Measurements from ENCODE around the gene LMF1.

Gene LMF1

DNA sequence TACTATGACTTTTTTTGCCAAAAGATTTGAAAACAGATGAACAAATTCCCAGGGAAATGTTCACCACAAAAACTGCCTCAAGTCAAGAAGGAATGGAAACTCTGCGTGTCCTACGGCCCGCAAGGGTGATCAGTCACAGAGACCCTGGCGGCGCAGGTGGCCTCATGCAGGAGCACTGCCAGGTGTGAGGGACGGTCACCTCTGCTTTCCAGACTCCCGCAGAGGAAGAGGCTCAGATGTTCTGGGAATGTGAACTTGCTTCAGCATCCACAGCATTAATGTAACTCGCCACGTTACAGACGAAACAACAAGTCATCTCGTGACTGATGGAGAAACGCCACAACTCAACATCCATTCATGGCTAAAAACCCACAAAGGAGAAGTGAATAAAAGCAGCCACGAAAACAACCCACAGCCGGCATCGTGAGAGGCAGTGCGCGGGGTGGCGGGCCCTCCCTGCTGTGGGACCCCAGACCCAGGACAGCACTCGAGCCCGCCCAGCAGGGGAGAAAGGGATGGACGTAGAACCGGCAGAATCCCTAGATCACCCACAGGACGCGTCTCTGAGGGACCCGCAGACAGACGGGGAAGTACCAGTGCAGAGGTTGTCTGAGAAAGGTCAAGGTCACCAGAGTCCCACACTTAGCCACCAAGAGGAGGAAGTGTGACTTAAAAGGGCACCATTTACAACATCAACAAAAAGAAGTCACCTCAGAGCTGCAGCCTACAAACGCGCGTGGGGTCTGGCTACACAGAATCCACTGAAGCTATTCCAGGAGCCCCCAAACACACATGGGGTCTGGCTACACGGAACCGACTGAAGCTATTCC, 93.3 kb downstream of the LMF1 start:
- TF ChIP-seq, protein P1, sequence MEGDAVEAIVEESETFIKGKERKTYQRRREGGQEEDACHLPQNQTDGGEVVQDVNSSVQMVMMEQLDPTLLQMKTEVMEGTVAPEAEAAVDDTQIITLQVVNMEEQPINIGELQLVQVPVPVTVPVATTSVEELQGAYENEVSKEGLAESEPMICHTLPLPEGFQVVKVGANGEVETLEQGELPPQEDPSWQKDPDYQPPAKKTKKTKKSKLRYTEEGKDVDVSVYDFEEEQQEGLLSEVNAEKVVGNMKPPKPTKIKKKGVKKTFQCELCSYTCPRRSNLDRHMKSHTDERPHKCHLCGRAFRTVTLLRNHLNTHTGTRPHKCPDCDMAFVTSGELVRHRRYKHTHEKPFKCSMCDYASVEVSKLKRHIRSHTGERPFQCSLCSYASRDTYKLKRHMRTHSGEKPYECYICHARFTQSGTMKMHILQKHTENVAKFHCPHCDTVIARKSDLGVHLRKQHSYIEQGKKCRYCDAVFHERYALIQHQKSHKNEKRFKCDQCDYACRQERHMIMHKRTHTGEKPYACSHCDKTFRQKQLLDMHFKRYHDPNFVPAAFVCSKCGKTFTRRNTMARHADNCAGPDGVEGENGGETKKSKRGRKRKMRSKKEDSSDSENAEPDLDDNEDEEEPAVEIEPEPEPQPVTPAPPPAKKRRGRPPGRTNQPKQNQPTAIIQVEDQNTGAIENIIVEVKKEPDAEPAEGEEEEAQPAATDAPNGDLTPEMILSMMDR (IDR thresholded peaks at IDR 0.05; ENCODE audit: low read depth, low read length) = no peak
- no peak overlapping the region for H3K4me3 ChIP-seq (replicated peaks in 1 of 2; ENCODE audit: low read depth in 2 of 2, low read length in 2 of 2)
- no peak for DNase-seq (ENCODE audit: low read depth in 2 of 2)

DNA sequence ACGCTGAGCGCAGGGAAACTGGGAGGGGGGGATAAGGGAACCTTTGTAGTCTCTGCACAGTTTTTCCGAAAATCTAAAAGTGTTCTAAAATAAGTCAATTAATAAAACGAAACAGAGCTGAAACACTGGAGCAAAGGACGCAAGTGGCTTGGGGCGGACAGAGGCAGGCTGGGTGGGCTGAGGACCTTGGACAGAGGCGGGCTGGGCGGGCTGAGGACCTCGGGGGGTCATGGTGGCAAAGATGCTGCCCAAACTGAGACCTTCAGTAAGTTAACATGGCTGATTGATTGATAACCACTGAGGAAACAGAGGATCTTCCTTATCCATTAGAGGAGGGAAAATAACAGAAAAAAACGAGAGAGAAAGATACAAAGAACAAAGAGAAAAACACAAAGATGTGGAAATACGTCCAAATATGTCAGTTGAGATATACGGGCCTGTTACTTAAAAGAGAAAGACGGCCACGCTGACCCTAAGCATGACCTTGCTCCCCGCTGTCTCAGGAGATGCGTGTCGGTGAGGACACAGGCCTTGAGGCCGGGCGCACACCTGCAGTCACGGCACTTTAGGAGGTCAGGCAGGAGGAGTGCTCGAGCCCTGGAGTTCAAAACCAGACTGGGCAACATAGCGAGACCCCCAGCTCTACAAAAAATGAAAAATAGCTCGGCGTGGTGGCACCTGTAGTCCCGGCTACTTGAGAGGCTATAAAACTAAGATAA, 94.1 kb downstream of the LMF1 start:
- TF ChIP-seq, protein P1 (IDR thresholded peaks at IDR 0.05; ENCODE audit: low read depth, low read length) = no peak
- no peak for DNase-seq (ENCODE audit: low read depth in 2 of 2)
- no peak overlapping the region for H3K4me3 ChIP-seq (replicated peaks in 1 of 2; ENCODE audit: low read depth in 2 of 2, low read length in 2 of 2)

DNA sequence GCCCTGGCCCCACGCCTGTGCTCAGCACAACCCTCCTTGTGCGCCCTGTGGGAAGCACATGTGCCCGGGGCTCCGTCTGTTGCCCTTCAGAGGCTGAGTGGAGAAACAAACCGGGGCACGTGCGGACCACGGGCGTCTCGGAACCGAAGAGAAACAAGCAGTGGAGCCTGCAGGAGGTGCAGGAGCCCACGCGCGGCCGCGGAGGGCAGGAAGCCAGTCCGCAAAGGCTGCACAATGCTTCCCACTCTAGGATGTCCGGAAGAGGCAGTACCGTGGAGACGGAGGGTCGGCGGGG, 94.8 kb downstream of the LMF1 start:
- DNase-seq (ENCODE audit: low read depth in 2 of 2) = no peak
- TF ChIP-seq, protein P1 (IDR thresholded peaks at IDR 0.05; ENCODE audit: low read depth, low read length) = no peak
- H3K4me3 ChIP-seq (replicated peaks in 1 of 2; ENCODE audit: low read depth in 2 of 2, low read length in 2 of 2) = no peak overlapping the region

DNA sequence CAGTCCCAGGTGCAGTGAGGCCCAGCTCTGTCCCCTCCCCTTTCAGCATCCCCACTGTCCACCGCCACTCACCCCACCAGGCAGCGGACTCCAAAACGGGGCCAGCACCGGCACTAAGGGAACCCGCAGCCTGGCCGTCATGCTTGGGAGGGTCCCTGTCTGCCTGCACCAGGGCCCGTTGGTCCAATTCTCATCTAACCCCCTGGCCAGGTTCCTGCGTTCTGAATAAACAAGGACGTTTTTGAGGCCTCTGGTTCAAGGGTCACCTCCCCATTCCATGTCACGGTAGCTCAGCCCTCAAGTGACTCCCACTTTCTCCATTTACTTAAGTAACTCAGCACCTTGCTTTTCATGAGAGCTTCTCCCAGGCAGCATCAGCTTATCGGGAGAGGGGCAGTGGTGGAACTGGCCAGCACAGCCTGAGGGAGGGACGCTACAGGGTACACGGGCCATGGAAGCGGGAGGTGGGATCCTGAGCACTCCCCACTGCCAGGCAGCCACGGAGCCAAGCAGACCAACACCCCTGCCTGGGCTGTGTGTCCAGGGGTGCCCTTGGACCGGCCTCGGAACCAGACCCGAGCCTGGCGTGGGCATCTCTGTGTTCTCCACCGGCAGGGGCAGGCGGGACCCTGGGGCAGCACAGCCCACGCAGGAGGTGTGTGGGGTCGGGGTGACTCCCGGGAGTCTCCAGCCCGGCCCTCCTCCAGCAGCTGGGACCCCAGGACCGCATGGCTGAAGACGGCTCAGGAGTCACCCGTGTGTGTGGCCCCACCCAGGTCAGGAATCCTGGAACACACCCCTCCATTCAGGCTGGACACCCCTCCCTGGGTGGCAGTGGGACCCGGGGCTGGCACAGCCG, 95.4 kb downstream of the LMF1 start:
- TF ChIP-seq, protein P1 (IDR thresholded peaks at IDR 0.05; ENCODE audit: low read depth, low read length) = no peak
- no peak overlapping the region for H3K4me3 ChIP-seq (replicated peaks in 1 of 2; ENCODE audit: low read depth in 2 of 2, low read length in 2 of 2)
- no peak for DNase-seq (ENCODE audit: low read depth in 2 of 2)

DNA sequence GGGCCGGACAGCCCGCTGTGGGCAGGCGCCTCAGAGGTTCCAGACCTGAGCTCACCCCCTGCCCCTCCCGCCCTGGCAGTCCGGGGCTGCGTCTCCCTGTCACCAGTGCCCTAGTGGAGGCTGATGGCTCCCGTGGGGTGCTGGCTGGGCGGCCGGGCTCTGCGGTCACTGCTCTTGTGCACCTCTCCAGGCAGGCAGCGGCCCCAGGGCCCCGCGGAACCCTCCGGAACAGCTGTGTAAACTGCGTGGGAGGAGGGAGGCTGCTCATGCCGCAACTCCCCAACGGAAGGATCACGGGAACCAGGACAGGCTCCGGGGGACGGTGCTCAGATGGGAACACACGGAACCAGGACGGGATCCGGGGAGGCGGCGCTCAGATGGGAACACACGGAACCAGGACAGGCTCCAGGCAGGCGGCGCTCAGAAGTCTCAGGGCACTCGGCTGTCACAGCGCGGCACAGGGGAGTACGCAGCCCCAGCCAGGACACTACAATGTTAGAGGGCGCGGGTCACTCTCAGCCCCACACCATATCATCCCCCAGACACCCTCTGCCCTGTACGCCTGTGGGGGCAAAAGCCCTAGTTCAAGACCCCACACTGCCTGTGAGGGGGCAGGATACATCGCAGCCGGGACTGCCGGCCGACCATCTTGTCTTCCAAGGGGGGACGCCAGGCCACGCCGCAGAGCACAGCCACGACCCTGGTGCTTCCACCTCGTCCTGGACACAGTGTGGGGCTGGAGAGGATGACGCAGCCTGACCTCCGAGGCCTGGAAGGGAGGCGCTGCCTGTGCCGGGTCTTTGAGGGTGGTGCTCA, 96.2 kb downstream of the LMF1 start:
- TF ChIP-seq, protein P1 (IDR thresholded peaks at IDR 0.05; ENCODE audit: low read depth, low read length) = no peak
- no peak overlapping the region for H3K4me3 ChIP-seq (replicated peaks in 1 of 2; ENCODE audit: low read depth in 2 of 2, low read length in 2 of 2)
- no peak for DNase-seq (ENCODE audit: low read depth in 2 of 2)

DNA sequence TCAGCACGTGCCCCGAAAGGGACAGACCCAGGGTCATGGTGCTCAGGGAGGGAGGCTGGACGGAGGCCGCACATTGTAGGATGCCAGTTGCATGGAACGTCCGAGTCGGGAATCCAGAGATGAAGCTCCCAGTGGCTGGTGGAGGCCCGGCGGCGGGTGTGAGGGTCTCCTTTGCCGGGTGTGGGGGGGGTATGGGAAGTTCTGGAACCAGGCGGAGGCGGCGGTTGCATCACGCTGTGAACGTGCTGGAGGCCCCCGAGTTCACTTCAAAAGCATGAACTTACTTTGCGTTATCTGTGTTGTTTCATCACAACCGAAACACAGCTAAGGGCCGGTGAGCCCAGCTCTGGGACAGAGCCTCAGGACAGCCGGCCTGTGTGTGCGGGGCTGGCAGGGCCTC, 96.9 kb downstream of the LMF1 start:
- DNase-seq (ENCODE audit: low read depth in 2 of 2) = no peak
- H3K4me3 ChIP-seq (replicated peaks in 1 of 2; ENCODE audit: low read depth in 2 of 2, low read length in 2 of 2) = no peak overlapping the region
- TF ChIP-seq, protein P1 (IDR thresholded peaks at IDR 0.05; ENCODE audit: low read depth, low read length) = no peak
